GM10248 (cell line): ENCODE data around the gene NTN1.

Experiments used
- CTCF ChIA-PET: fragments of 300-600 bp; sonication (Branson Sonifier 250); formaldehyde crosslinking; extraction: SDS; loops from one replicate; lab custom pipeline; 2021; ENCODE audit warnings: antibody characterized with exemption; lab: Yijun Ruan, JAX
- POLR2A ChIA-PET: fragments of 350-650 bp; sonication (Branson Sonifier 250); formaldehyde crosslinking; extraction: SDS; loops from one replicate; lab custom pipeline; 2020; ENCODE audit warnings: antibody characterized with exemption; lab: Yijun Ruan, JAX
- DNase-seq: peaks from one replicate; pipeline ENCODE4 v3.0.0; 2012; ENCODE audit errors: extremely low spot score
- CTCF ChIP-seq: IDR thresholded peaks from 2 replicates; pipeline ENCODE4 v1.5.1; 2012; ENCODE audit warnings: mild to moderate bottlenecking, low read depth; ENCODE audit errors: extremely low read depth, missing control alignments, control extremely low read depth

Gene NTN1

GRCh38 chr17:9200699-9201359 lies 179.5 kb downstream of the NTN1 start:
- POLR2A ChIA-PET = interaction anchor here (0.5 to 0.6 kb wide), 2 partner anchors 354 to 848 kb away, joined by 4 to 6 read pairs; no protein-coding TSS in a partner anchor
- no peak for TF ChIP-seq CTCF
- CTCF ChIA-PET = interaction anchor here (1.0 to 1.8 kb wide), 5 partner anchors 8 to 30 kb away, joined by 3 to 6 read pairs (median 4); no protein-coding TSS in a partner anchor
- peak; percentile 66 for DNase-seq

- no peak for TF ChIP-seq CTCF
- no peak for DNase-seq
Observed at GRCh38 chr17:9202532-9202931, 181.2 kb downstream of the NTN1 start.

GRCh38 chr17:9203771-9204425 lies 182.6 kb downstream of the NTN1 start:
- ChIA-PET CTCF (interaction anchor here (1.4 kb wide), 1 partner anchor 9 kb away, joined by 4 read pairs; no protein-coding TSS in a partner anchor), POLR2A (no interaction called here)
- no peak for DNase-seq
- no peak for TF ChIP-seq CTCF

More at GRCh38 chr17:9202532-9202931, 181.2 kb downstream of the NTN1 start:
- POLR2A ChIA-PET = no interaction called here
- CTCF ChIA-PET = no interaction called here

GRCh38 chr17:9204637-9205329 lies 183.5 kb downstream of the NTN1 start:
- POLR2A ChIA-PET = no interaction called here
- no peak for DNase-seq

GRCh38 chr17:9205520-9206409 lies 184.5 kb downstream of the NTN1 start:
- POLR2A ChIA-PET = no interaction called here
- no peak for TF ChIP-seq CTCF
- DNase-seq = no peak
- CTCF ChIA-PET = interaction anchor here (1.5 kb wide), 1 partner anchor 24 kb away, joined by 3 read pairs; no protein-coding TSS in a partner anchor

More at GRCh38 chr17:9204637-9205329, 183.5 kb downstream of the NTN1 start:
- CTCF ChIA-PET = interaction anchor here (1.4 kb wide), 1 partner anchor 9 kb away, joined by 4 read pairs; no protein-coding TSS in a partner anchor
- TF ChIP-seq CTCF = no peak
